Endothelial cell of coronary artery (primary cell): ENCODE data around the gene FAM50A. TPM values are rescaled to one million over a fixed set of nuclear protein-coding genes. Genes with fewer than 3 reads are reported as not detected.

Source experiments
- total RNA-seq: library from RNA; depleted of rRNA; stranded (reverse); fragments of >200 nt; gene quantifications from 2 replicates; pipeline ENCODE4 v1.2.3, GENCODE V29; 2014

FAM50A gene
- total RNA-seq, result 83.4 and 111 TPM in 2 replicates

GRCh38 chrX:154443992-154444754, at the start of gene FAM50A:
Gene FAM50A, plus strand, starts transcription at chrX:154444141. Its CDS starts 95 bp downstream, at chrX:154444236.

GRCh38 chrX:154397888-154398667, 45.9 kb upstream of the FAM50A start, which contains the start of gene RPL10:
Gene RPL10, plus strand, starts transcription at chrX:154398377. Its CDS starts 143 bp downstream, at chrX:154398520.

GRCh38 chrX:154409222-154409871, 34.6 kb upstream of the FAM50A start, which contains the start of gene DNASE1L1:
Gene DNASE1L1, minus strand, starts transcription at chrX:154409254. Its CDS starts 3,686 bp downstream, at chrX:154405568.

GRCh38 chrX:154428176-154429171, 15.5 kb upstream of the FAM50A start, which contains the start of gene ATP6AP1:
Gene ATP6AP1, plus strand, starts transcription at chrX:154428677. Its CDS starts 16 bp downstream, at chrX:154428693.

GRCh38 chrX:154436983-154437752, 6.8 kb upstream of the FAM50A start, which contains the start of gene GDI1:
Gene GDI1, plus strand, starts transcription at chrX:154437154. Its CDS starts 101 bp downstream, at chrX:154437255.

GRCh38 chrX:154458116-154458953, 14.4 kb downstream of the FAM50A start, which contains the start of gene PLXNA3:
Gene PLXNA3, plus strand, starts transcription at chrX:154458281. Its CDS starts 1,903 bp downstream, at chrX:154460184.

GRCh38 chrX:154478728-154479622, 35.0 kb downstream of the FAM50A start, which contains the start of gene LAGE3:
Gene LAGE3, minus strand, starts transcription at chrX:154479281. Its CDS starts 366 bp downstream, at chrX:154478915.

GRCh38 chrX:154486396-154487207, 42.7 kb downstream of the FAM50A start, which contains the start of gene UBL4A:
Gene UBL4A, minus strand, starts transcription at chrX:154486615. Its CDS starts 31 bp downstream, at chrX:154486584.

GRCh38 chrX:154490414-154491083, 46.6 kb downstream of the FAM50A start, which contains the start of gene SLC10A3:
Gene SLC10A3, minus strand, starts transcription at chrX:154490629. Its CDS starts 1,689 bp downstream, at chrX:154488940.

Other genes starting within 250 kb of the FAM50A start
- gene OPN1MW2, start 224.4 kb upstream of the FAM50A start, total RNA-seq, result not detected in 2 replicates
- not detected in 2 replicates for gene OPN1MW3, start 186.6 kb upstream of the FAM50A start, total RNA-seq
- not detected in 2 replicates for gene TEX28, start 149.0 kb upstream of the FAM50A start, total RNA-seq
- gene TKTL1, start 148.3 kb upstream of the FAM50A start, total RNA-seq, result not detected in 2 replicates
- gene FLNA, start 69.5 kb upstream of the FAM50A start, total RNA-seq, result 2,046 and 3,187 TPM in 2 replicates
- gene EMD, start 64.8 kb upstream of the FAM50A start, total RNA-seq, result 19.9 and 20.2 TPM in 2 replicates
- gene RPL10, start 45.8 kb upstream of the FAM50A start, total RNA-seq, result 2,577 and 3,067 TPM in 2 replicates
- gene DNASE1L1, start 34.9 kb upstream of the FAM50A start, total RNA-seq, result 105 and 122 TPM in 2 replicates
- gene TAFAZZIN, start 32.6 kb upstream of the FAM50A start, total RNA-seq, result 13.2 and 32.1 TPM in 2 replicates
- 62.0 and 87.5 TPM in 2 replicates for gene ATP6AP1, start 15.5 kb upstream of the FAM50A start, total RNA-seq
- gene GDI1, start 7.0 kb upstream of the FAM50A start, total RNA-seq, result 64.1 and 110 TPM in 2 replicates
- gene PLXNA3, start 14.1 kb downstream of the FAM50A start, total RNA-seq, result 8.3 and 16.8 TPM in 2 replicates
- gene LAGE3, start 35.1 kb downstream of the FAM50A start, total RNA-seq, result 10.4 and 12.2 TPM in 2 replicates
- gene UBL4A, start 42.5 kb downstream of the FAM50A start, total RNA-seq, result 32.7 and 47.2 TPM in 2 replicates
- gene SLC10A3, start 46.5 kb downstream of the FAM50A start, total RNA-seq, result 8.2 and 14.5 TPM in 2 replicates
- gene FAM3A, start 72.1 kb downstream of the FAM50A start, total RNA-seq, result 23.0 and 32.4 TPM in 2 replicates
- 34.5 and 66.3 TPM in 2 replicates for gene G6PD, start 102.7 kb downstream of the FAM50A start, total RNA-seq
- gene IKBKG, start 103.5 kb downstream of the FAM50A start, total RNA-seq, result 12.0 and 13.6 TPM in 2 replicates
- not detected in 2 replicates for gene CTAG1A, start 141.0 kb downstream of the FAM50A start, total RNA-seq
- gene CTAG1B, start 175.1 kb downstream of the FAM50A start, total RNA-seq, result not detected in 2 replicates
- not detected in 2 replicates for gene CTAG2, start 209.4 kb downstream of the FAM50A start, total RNA-seq